ENCODE results near the gene MOSMO.

The MOSMO gene

DNA sequence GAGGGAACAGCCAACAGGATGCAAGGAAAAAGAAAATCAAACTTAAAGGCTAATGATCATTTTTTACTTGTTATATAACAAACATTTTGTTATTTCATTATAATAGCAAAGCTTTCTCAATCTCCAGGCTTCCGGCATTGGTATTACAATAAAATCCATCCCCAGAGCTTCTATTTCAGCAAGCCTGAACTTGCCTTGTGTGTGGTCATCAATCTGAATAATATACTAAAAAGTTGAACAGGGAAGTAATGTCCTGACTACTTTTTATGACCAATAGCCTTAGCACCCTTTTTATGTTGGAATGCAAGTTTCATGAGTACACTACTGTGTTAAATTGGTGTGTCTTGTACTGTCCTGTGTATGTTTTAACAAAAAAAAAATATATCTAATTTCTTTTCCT, 57.3 kb downstream of the MOSMO start:
- DNase-seq (ENCODE audit: low read depth, low spot score): no peak
- POLR2A ChIA-PET: no interaction called here
- CTCF ChIA-PET: interaction anchor here (0.6 to 5.2 kb wide), 7 partner anchors 13 to 406 kb away, joined by 3 to 98 read pairs (median 4); no protein-coding TSS in a partner anchor
- H3K4me3 ChIP-seq (ENCODE audit: low read depth, low read length): no peak overlapping the region
- no peak for TF ChIP-seq CTCF (IDR thresholded peaks at IDR 0.05; ENCODE audit: insufficient read depth, low read length, missing control alignments)

- no peak overlapping the region for H3K4me3 ChIP-seq (ENCODE audit: low read depth, low read length)
- POLR2A ChIA-PET: no interaction called here
- DNase-seq (ENCODE audit: low read depth, low spot score): no peak
- CTCF ChIA-PET: interaction anchor here (1.0 to 2.1 kb wide), 5 partner anchors 12 to 118 kb away, joined by 3 to 8 read pairs (median 6); no protein-coding TSS in a partner anchor
- TF ChIP-seq CTCF (IDR thresholded peaks at IDR 0.05; ENCODE audit: insufficient read depth, low read length, missing control alignments): no peak
Observed at GRCh38 chr16:22070361-22071330, 62.7 kb downstream of the MOSMO start.

DNA sequence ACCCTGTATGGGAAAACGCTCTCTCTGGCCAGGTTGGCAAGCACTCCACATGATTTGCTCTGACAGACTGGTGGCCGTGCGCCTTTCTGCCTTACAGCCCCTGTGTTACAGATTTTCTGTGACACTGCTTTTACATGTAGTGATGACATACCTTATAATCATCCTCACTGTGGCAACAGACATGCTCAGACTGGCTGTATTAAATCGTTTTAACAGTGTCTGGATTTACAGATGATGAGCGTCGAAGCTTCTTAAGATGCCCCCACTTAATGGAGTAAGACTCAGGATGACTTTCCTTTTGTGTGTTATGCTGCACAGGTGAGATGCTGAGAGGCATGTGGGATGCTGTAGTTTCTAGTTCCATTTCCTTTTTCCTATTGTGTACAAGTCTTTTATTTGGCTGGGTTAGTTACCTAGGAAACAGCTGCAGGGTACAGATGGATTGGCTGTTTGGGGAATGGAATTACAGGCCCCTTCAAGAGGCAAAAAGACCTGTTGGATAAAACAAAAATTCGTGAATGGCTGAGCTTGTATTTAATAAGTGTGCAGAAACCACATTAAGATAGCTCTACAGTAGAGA, 63.5 kb downstream of the MOSMO start:
- TF ChIP-seq CTCF (IDR thresholded peaks at IDR 0.05; ENCODE audit: insufficient read depth, low read length, missing control alignments): no peak
- CTCF ChIA-PET: interaction anchor here (1.0 to 2.1 kb wide), 7 partner anchors 9 to 117 kb away, joined by 3 to 8 read pairs (median 3); no protein-coding TSS in a partner anchor
- POLR2A ChIA-PET: no interaction called here
- DNase-seq (ENCODE audit: low read depth, low spot score): no peak
- no peak overlapping the region for H3K4me3 ChIP-seq (ENCODE audit: low read depth, low read length)

DNA sequence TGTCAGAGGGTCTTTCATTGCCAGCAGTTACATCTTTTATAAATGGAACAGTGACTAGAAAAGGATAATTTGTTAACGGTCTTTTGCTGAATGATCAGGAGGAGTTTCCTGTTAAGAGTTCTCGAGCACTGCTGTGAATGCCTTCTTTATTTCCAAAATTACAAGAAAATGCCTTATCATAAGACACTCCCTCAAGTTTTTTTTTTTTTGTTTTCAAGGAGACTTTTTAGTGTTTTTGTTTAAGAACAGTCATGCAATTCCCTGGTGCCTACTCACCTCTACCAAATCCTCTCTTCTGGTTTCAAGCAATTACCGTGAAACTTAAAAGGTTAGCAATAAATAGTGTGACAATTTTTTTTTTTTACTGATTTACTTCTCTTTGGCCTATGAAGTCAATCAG, 65.4 kb downstream of the MOSMO start:
- POLR2A ChIA-PET: no interaction called here
- TF ChIP-seq CTCF (IDR thresholded peaks at IDR 0.05; ENCODE audit: insufficient read depth, low read length, missing control alignments): no peak
- H3K4me3 ChIP-seq (ENCODE audit: low read depth, low read length): no peak overlapping the region
- DNase-seq (ENCODE audit: low read depth, low spot score): no peak
- CTCF ChIA-PET: interaction anchor here (1.2 to 1.4 kb wide), 2 partner anchors 26 to 71 kb away, joined by 4 to 7 read pairs; no protein-coding TSS in a partner anchor

- ChIA-PET POLR2A (no interaction called here), CTCF (interaction anchor here (0.9 to 6.0 kb wide), 8 partner anchors 9 to 84 kb away, joined by 3 to 292 read pairs (median 76); partner anchors contain the start of genes MOSMO, PDZD9 and VWA3A)
- no peak for DNase-seq (ENCODE audit: low read depth, low spot score)
Observed at GRCh38 chr16:22075043-22075757, 67.3 kb downstream of the MOSMO start.

More at GRCh38 chr16:22075043-22075757, 67.3 kb downstream of the MOSMO start:
- no peak overlapping the region for H3K4me3 ChIP-seq (ENCODE audit: low read depth, low read length)
- no peak for TF ChIP-seq CTCF (IDR thresholded peaks at IDR 0.05; ENCODE audit: insufficient read depth, low read length, missing control alignments)
